K562 (cell line): ENCODE measurements around the gene NKX2-2. TPM values are rescaled to one million over a fixed set of nuclear protein-coding genes. Genes with fewer than 3 reads are reported as not detected.

Experiments
- ATAC-seq: fragments of 200-7000 bp; cut with Tn5 transposase; 3 replicates; pipeline ENCODE4 v1.9.1; 2020; ENCODE audit warnings: moderate library complexity
- BruUV-seq: library from RNA; stranded (reverse); fragments of 400-500 nt; replicated peaks from 2 replicates; lab custom pipeline; 2021; lab: Mats Ljungman, UMichigan
- CTCF ChIA-PET: fragments of 300-600 bp; formaldehyde crosslinking; extraction: SDS; loops from one replicate; lab custom pipeline; 2021; ENCODE audit warnings: low intra/inter-chr PET ratio; lab: Yijun Ruan, JAX
- POLR2A ChIA-PET: fragments of 300-600, 350-650 bp; sonication (Branson Sonifier 250); formaldehyde crosslinking; extraction: SDS; loops from one replicate; lab custom pipeline; 2021; ENCODE audit warnings: antibody characterized with exemption, inconsistent platforms; lab: Yijun Ruan, JAX
- DNase-seq, 4 experiments: peaks; one replicate each; pipeline versions ENCODE4 v3.0.0 to v3.0.0-alpha.2; 2011 to 2018; ENCODE audit warnings: low spot score in 3 of 4, mixed read lengths in 3 of 4; ENCODE audit errors: extremely low read depth in 1 of 4
- FAIRE-seq: peaks from 2 replicates; lab custom pipeline; 2011; peaks lifted over from hg19 to GRCh38; lab: Jason Lieb, UNC
- H2AFZ ChIP-seq: 2 replicates; pipeline ENCODE4 v1.6.0; 2011; ENCODE audit warnings: low read depth, low read length, control low read depth, inconsistent platforms
- H3K27ac ChIP-seq: fragments of 200-600 bp; 3 replicates; pipeline ENCODE4 v1.8.0; 2011; ENCODE audit warnings: low read depth, mild to moderate bottlenecking, control low read depth, inconsistent platforms, low read length, moderate library complexity, mixed read lengths; ENCODE audit errors: extremely low read depth
- H3K27me3 ChIP-seq, 2 experiments: fragments of 300-600 bp in 1 of 2; 2 replicates in 1 of 2; 3 replicates in 1 of 2; pipeline versions ENCODE4 v1.6.0 to v1.8.0; 2011; ENCODE audit warnings: inconsistent platforms in 2 of 2, low read length in 2 of 2, mild to moderate bottlenecking in 1 of 2, mixed read lengths in 1 of 2, moderate library complexity in 1 of 2; ENCODE audit not compliant: control insufficient read depth in 2 of 2, insufficient read depth in 2 of 2
- H3K36me3 ChIP-seq: fragments of 300-600 bp; 3 replicates; pipeline ENCODE4 v1.8.0; 2011; ENCODE audit warnings: mild to moderate bottlenecking, low read length, inconsistent platforms; ENCODE audit not compliant: control insufficient read depth, insufficient read depth
- H3K4me1 ChIP-seq, 2 experiments: fragments of 200-600 bp in 1 of 2; replicated peaks in 1 of 2; 2 replicates in 1 of 2; 3 replicates in 1 of 2; pipeline versions ENCODE4 v1.5.1 to v1.8.0; 2011; ENCODE audit warnings: inconsistent platforms in 2 of 2, low read length in 2 of 2, mild to moderate bottlenecking in 1 of 2, mixed read lengths in 1 of 2, moderate library complexity in 1 of 2; ENCODE audit not compliant: control insufficient read depth in 2 of 2, insufficient read depth in 2 of 2
- H3K4me2 ChIP-seq: 2 replicates; pipeline ENCODE4 v1.6.1; 2011; ENCODE audit warnings: low read length, control low read depth, inconsistent platforms, mixed read lengths; ENCODE audit not compliant: insufficient read depth
- H3K4me3 ChIP-seq: fragments of 200-600 bp; sonication (generic), shearing (Covaris generic); 2 replicates; pipeline ENCODE4 v1.5.1; 2016; ENCODE audit warnings: control low read depth, inconsistent platforms
- H3K79me2 ChIP-seq: fragments of 200-600 bp; 3 replicates; pipeline ENCODE4 v1.8.0; 2011; ENCODE audit warnings: low read length, inconsistent platforms; ENCODE audit not compliant: control insufficient read depth, insufficient read depth
- H3K9ac ChIP-seq, 2 experiments: 2 replicates each; pipeline versions ENCODE4 v1.6.0 to v1.6.1; 2011; ENCODE audit warnings: low read depth in 2 of 2, low read length in 2 of 2, control low read depth in 1 of 2, inconsistent platforms in 1 of 2, mild to moderate bottlenecking in 1 of 2, mixed read lengths in 1 of 2; ENCODE audit not compliant: insufficient read depth in 1 of 2
- H3K9me1 ChIP-seq: one replicate; pipeline ENCODE4 v1.6.0; 2011; ENCODE audit warnings: inconsistent platforms, mild to moderate bottlenecking, low read length, moderate library complexity; ENCODE audit not compliant: control insufficient read depth, insufficient read depth
- H3K9me3 ChIP-seq: replicated peaks from 2 replicates; pipeline ENCODE4 v1.5.1; 2011; ENCODE audit warnings: low read depth, low read length, inconsistent platforms; ENCODE audit not compliant: control insufficient read depth, insufficient read depth
- H4K20me1 ChIP-seq: replicated peaks from 2 replicates; pipeline ENCODE4 v1.6.1; 2011; ENCODE audit warnings: low read length, inconsistent platforms, mixed read lengths; ENCODE audit not compliant: control insufficient read depth, insufficient read depth
- GATAD2B ChIP-seq: fragments of 450-650 bp; IDR thresholded peaks from 2 replicates; pipeline ENCODE4 v1.6.1; 2017; ENCODE audit warnings: mild to moderate bottlenecking, borderline replicate concordance
- MXI1 ChIP-seq: IDR thresholded peaks from 2 replicates; pipeline ENCODE4 v1.6.1; 2011; ENCODE audit warnings: low read depth, mild to moderate bottlenecking, improper control_type of control experiment, low read length
- RBM25 ChIP-seq: fragments of 200-400 bp; formaldehyde crosslinking; IDR thresholded peaks from 2 replicates; pipeline ENCODE4 v1.6.1; 2018; ENCODE audit warnings: low read length, low read depth, moderate library complexity; ENCODE audit not compliant: severe bottlenecking
- WGBS: fragments of 100-300 bp; shearing (Covaris generic); methylation state at CpG from one replicate; pipeline ENCODE4 v1.1.6; 2016; ENCODE audit warnings: low coverage, mixed read lengths; ENCODE audit not compliant: insufficient coverage; ENCODE audit errors: missing lambda C conversion rate; 5-methylcytosine and 5-hydroxymethylcytosine counted together
- in situ Hi-C: fragments of 300-500 bp; cut with MboI; formaldehyde crosslinking; loops from 4 replicates; pipeline ENCODE4 v1.15.0; 2018; ENCODE audit warnings: inconsistent platforms, mixed read lengths
- intact Hi-C: fragments of 100-400 bp; cut with micrococcal nuclease; formaldehyde crosslinking; loops from 2 replicates; pipeline ENCODE4 v1.14.2; 2022
- polyA plus RNA-seq, 8 experiments: library from polyadenylated mRNA; depleted of rRNA in 4 of 8; stranded (reverse) in 5 of 8; unstranded in 3 of 8; fragments of >200 nt; fragmentation: Nextera tagmentation in 2 of 8; fragmentation: Illumina TruSeq in 1 of 8; extraction: Ambion mirVana in 2 of 8; extraction: Trizol in 1 of 8; gene quantifications; 2 replicates each; pipeline versions ENCODE4 v1.2.1 to v1.2.3, GENCODE V29; 2011 to 2014; ENCODE audit warnings: inconsistent platforms in 1 of 8, missing spikeins in 1 of 8
- total RNA-seq, 7 experiments: library from RNA; depleted of rRNA in 6 of 7; stranded (reverse); fragments of >200 nt in 6 of 7; fragmentation: Illumina TruSeq in 2 of 7; extraction: Trizol in 2 of 7; gene quantifications; 2 replicates each; pipeline versions ENCODE4 v1.2.1 to v1.2.3, GENCODE V29; 2011 to 2021; ENCODE audit warnings: low replicate concordance in 1 of 7
- TF ChIP-seq, protein P1 (sequence below): fragments of 450-650 bp; IDR thresholded peaks from 2 replicates; pipeline ENCODE4 v1.6.1; 2018; ENCODE audit warnings: mild to moderate bottlenecking, low read depth; ENCODE audit not compliant: partially characterized antibody

The NKX2-2 gene
- total and polyA plus RNA-seq, 9 of the 15 experiments (the other 6 are each of a cell fraction or from before 2014, with no cell fraction given) = 0.04 TPM; not detected in 8

DNA sequence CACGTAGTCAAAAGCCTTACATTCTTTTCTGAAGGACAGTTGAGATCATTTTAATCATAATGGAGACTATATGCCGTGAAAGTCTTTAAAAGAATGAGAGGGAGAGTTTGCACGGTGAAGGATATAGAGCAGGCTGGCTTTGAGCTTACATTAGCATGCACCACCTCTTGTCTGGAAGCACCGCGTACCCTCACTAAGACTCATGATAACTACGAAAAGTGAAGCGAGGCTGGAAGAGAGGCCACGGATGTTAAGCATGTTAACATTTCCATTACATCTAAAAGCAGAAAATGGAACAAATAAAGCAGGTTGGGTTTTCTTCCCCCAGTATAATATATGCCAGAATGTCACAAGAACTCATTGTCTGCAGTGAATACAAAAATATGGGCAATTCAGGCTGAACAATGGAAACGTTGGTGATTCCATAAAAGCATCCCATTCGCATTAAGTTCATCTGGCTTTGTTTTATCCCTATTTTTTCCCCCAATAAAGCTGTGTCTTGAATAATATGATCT, 40.6 kb upstream of the NKX2-2 start (continued):
- TF ChIP-seq, protein P1, sequence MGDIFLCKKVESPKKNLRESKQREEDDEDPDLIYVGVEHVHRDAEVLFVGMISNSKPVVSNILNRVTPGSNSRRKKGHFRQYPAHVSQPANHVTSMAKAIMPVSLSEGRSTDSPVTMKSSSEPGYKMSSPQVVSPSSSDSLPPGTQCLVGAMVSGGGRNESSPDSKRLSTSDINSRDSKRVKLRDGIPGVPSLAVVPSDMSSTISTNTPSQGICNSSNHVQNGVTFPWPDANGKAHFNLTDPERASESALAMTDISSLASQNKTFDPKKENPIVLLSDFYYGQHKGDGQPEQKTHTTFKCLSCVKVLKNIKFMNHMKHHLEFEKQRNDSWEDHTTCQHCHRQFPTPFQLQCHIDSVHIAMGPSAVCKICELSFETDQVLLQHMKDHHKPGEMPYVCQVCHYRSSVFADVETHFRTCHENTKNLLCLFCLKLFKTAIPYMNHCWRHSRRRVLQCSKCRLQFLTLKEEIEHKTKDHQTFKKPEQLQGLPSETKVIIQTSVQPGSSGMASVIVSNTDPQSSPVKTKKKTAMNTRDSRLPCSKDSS = no peak
- TF ChIP-seq GATAD2B = no peak
- TF ChIP-seq, all 486 proteins: peak for 0

DNA sequence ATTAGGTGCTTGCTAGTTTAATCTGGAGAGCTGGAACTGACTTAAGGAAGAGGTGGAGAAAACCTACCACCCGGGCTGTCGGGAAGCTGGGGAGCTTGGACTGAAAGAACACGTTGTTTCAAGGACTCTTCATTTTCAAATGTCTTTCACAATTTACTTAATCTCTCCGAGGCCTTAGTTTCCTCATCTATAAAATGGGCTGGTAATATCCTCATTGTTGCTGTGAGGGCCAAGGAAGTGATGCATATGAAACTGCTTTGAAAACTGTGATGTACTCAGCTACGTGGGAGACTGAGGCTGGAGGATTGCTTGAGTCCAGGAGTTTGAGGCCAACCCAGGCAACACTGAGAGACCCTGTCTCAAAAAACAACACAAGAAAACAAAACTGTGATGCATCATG, 36.7 kb upstream of the NKX2-2 start:
- no peak for DNase-seq
- BruUV-seq = no TSS peak
- Histone ChIP-seq H3K4me2 (no peak overlapping the region), H3K36me3 (no peaks in the 10 kb centered on the region), H3K79me2 (no peaks in the 10 kb centered on the region), H2AFZ (no peak overlapping the region), H3K9me3 (no peaks in the 10 kb centered on the region), H4K20me1 (no peaks in the 10 kb centered on the region), H3K27ac (no peak overlapping the region), H3K4me3 (no peak overlapping the region), H3K4me1 (no peaks in the 10 kb centered on the region), H3K27me3 (no peaks in the 10 kb centered on the region; a peak in 1 of 5 replicates), H3K9ac (no peak overlapping the region), H3K9me1 (no peaks in the 10 kb centered on the region)
- TF ChIP-seq MXI1 (no peak), RBM25 (peak; percentile 50)
- intact Hi-C loops (no loop called here), in situ Hi-C loops (no loop called here)
- POLR2A ChIA-PET = no interaction called here
- CTCF ChIA-PET = no interaction called here
- no peak for FAIRE-seq
- ATAC-seq = no peak
- 2% methylated on average over 5 of the region's 5 CpGs for WGBS
